ENCODE results near the gene TANGO2.

TANGO2 gene

GRCh38 chr22:20109411-20110358 is 88.8 kb downstream of the TANGO2 start:
- DNase-seq, result no peak

- no peak for DNase-seq
Measured at GRCh38 chr22:20110359-20110985, 89.6 kb downstream of the TANGO2 start.

GRCh38 chr22:20111045-20111688 is 90.3 kb downstream of the TANGO2 start:
- peak in 1 of 2 donors; percentile 45 for DNase-seq

GRCh38 chr22:20111689-20112622 is 91.0 kb downstream of the TANGO2 start:
- DNase-seq, result no peak

- DNase-seq, result no peak
Measured at GRCh38 chr22:20112623-20113511, 92.0 kb downstream of the TANGO2 start.

GRCh38 chr22:20113551-20114310 is 92.8 kb downstream of the TANGO2 start:
- no peak for DNase-seq

GRCh38 chr22:20114506-20115475 is 93.9 kb downstream of the TANGO2 start:
- DNase-seq, result no peak

GRCh38 chr22:20115691-20116375 is 94.9 kb downstream of the TANGO2 start, which contains the start of gene RANBP1:
Gene RANBP1 (plus strand): TSS chr22:20116104. CDS start chr22:20116185, 81 bp downstream.
- no peak for DNase-seq

GRCh38 chr22:20116376-20116950 is 95.6 kb downstream of the TANGO2 start:
- DNase-seq, result no peak
